HG02678 (cell line): ENCODE data around the gene AKR1C4.

Experiments
- ATAC-seq: cut with Tn5 transposase; IDR thresholded peaks from one replicate; pipeline ENCODE4 v1.9.1; 2021; ENCODE audit warnings: mild to moderate bottlenecking, moderate library complexity; ENCODE audit not compliant: unreplicated experiment

The AKR1C4 gene

GRCh38 chr10:5265139-5265538, 68.5 kb downstream of the AKR1C4 start:
- ATAC-seq, result no peak

- ATAC-seq, result no peak
Observed at GRCh38 chr10:5266351-5266750, 69.7 kb downstream of the AKR1C4 start.

GRCh38 chr10:5266804-5267203, 70.2 kb downstream of the AKR1C4 start:
- ATAC-seq, result no peak

GRCh38 chr10:5268234-5268633, 71.6 kb downstream of the AKR1C4 start:
- no peak for ATAC-seq
